VCaP (cell line): ENCODE data around the gene SLC6A19.

Experiments used
- H3K27ac ChIP-seq: fragments of 450-650 bp; 2 replicates; pipeline ENCODE4 v1.5.1; 2017
- CTCF ChIP-seq: fragments of 450-650 bp; conservative IDR thresholded peaks from 2 replicates; pipeline ENCODE4 v1.5.1; 2017; ENCODE audit warnings: mild to moderate bottlenecking, moderate library complexity

Gene SLC6A19

GRCh38 chr5:1177826-1178528, 23.4 kb upstream of the SLC6A19 start:
- TF ChIP-seq CTCF, result no peak
- no peak overlapping the region for H3K27ac ChIP-seq

- TF ChIP-seq CTCF, result no peak
- no peak overlapping the region for H3K27ac ChIP-seq
Observed at GRCh38 chr5:1178529-1179382, 22.6 kb upstream of the SLC6A19 start.

- TF ChIP-seq CTCF, result no peak
- no peak overlapping the region for H3K27ac ChIP-seq
Observed at GRCh38 chr5:1179383-1179715, 22.0 kb upstream of the SLC6A19 start.

GRCh38 chr5:1180096-1180495, 21.3 kb upstream of the SLC6A19 start:
- no peak overlapping the region for H3K27ac ChIP-seq
- no peak for TF ChIP-seq CTCF

- TF ChIP-seq CTCF, result no peak
- no peak overlapping the region for H3K27ac ChIP-seq
Observed at GRCh38 chr5:1180841-1181271, 20.5 kb upstream of the SLC6A19 start.

- H3K27ac ChIP-seq, result no peak overlapping the region
- no peak for TF ChIP-seq CTCF
Observed at GRCh38 chr5:1181451-1182359, 19.7 kb upstream of the SLC6A19 start.

- no peak overlapping the region for H3K27ac ChIP-seq
Observed at GRCh38 chr5:1182360-1182632, 19.1 kb upstream of the SLC6A19 start.

More at GRCh38 chr5:1182360-1182632, 19.1 kb upstream of the SLC6A19 start:
- no peak for TF ChIP-seq CTCF
